UCSD-AML1 (cell line): Measurements from ENCODE around the gene BAZ1B.
"Not testable (repeated sequence)": the region's sequence is repeated elsewhere in the genome, so short reads cannot be mapped to it uniquely, and the experiment has no call there.

ENCODE experiments used
- DNase-seq: peaks from one replicate; lab custom pipeline; 2025; ENCODE audit not compliant: unreplicated experiment; lab: John Stamatoyannopoulos, UW

The BAZ1B gene

GRCh38 chr7:73509463-73509862, 12.6 kb downstream of the BAZ1B start:
- no peak for DNase-seq

GRCh38 chr7:73507556-73507955, 14.5 kb downstream of the BAZ1B start:
- no peak for DNase-seq

GRCh38 chr7:73504920-73505319, 17.2 kb downstream of the BAZ1B start:
- no peak for DNase-seq

GRCh38 chr7:73504017-73504416, 18.1 kb downstream of the BAZ1B start:
- DNase-seq = no peak

DNA sequence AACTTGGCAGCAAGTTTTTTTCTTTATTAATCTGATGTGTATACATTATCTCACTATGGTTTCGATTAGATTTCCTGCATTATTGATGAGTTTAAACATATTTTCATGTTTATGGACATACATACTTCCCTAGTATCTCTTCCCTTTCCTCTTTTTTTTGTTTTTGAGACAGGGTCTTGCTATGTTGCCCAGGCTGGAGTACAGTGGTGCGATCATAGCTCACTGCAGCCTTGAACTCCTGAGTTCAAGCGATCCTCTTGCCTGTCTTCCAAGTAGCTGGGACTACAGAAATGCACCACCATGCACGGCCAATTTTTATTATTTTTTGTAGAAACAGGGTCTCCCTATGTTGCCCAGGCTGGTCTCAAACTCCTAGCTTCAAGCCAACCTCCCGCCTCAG, 18.9 kb downstream of the BAZ1B start:
- DNase-seq = no peak

DNA sequence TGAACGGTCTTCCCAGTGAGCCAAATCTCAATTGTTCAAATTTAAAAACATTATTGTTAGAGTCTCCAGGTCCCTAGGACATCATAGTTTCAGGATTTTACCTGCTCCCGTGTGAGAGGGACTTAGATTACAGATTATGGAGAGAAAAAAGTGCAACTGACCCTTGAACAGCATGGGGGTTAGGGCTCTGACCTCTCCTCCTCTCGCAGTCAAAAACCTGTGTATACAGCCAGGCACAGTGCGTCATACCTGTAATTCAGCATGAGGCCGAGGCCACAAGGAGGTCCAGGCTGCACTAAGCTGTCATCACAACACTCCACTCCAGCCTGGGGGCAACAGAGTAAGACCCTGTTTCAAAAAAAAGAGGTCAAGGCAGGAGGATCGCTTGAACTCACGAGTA, 25.5 kb downstream of the BAZ1B start:
- no peak for DNase-seq

GRCh38 chr7:73495507-73495906, 26.6 kb downstream of the BAZ1B start:
- not testable (repeated sequence) for DNase-seq

GRCh38 chr7:73489976-73490375, 32.1 kb downstream of the BAZ1B start:
- no peak for DNase-seq

DNA sequence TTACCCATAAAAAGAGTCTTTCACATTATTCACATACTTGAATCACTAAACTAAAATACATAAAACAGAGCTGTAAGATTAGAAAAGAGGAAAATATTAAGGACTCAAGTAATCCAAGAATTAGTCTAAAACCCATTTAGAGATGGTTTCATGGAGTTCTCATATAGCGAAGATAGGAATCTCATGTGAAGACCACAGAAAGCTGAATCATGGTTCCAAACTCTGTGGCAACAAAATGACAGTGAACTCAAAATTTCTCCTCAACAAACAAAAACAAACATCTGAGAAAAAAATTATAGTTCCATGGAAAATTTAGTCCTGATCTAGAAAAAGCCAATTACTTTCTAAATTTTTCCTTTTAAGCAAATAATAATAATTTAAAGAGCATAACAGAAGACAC, 34.6 kb downstream of the BAZ1B start:
- DNase-seq = no peak

DNA sequence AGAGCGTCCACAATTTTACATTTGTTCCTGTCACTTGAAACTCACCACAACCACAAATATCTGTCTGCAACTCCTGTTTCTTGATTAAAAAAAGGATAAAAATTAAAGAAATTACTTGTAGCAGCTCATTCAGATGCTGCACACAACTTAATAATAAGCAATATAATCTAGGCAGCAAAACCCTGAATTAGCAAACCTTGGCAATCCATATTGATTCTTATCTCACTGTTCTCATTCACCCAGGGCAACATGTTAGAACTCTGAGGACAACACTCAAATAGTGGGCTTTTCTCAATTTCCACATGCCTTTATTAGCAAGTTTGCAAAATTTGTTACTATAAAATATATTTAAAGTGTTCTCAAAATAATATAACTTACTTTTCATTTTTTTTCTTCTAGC, 38.9 kb downstream of the BAZ1B start:
- DNase-seq = no peak

GRCh38 chr7:73482746-73483145, 39.3 kb downstream of the BAZ1B start:
- DNase-seq = no peak

GRCh38 chr7:73481521-73481920, 40.6 kb downstream of the BAZ1B start:
- DNase-seq = not testable (repeated sequence)

GRCh38 chr7:73478549-73478948, 43.5 kb downstream of the BAZ1B start:
- DNase-seq = no peak

- DNase-seq = no peak
Measured at GRCh38 chr7:73477376-73477775, 44.7 kb downstream of the BAZ1B start.

DNA sequence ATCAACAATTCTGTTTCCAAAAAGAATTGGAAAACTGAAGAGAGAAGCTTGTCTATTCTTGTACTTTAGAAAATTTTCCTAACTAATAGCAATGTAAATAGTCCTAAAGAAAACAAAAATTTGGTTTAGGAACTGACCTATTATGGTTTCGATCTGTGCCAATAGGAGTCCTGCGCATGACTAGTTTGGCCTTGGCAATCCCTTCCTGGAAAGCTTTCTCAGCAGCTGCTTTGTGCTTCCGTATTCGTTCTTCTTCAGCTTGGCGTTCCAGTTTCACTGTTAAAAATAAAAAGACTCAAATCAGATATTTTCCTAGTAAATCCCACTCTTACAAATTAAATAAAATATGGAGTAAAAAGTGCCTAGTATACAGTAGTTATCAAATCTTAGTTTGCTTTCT, 51.9 kb downstream of the BAZ1B start:
- DNase-seq = no peak

- DNase-seq = not testable (repeated sequence)
Measured at GRCh38 chr7:73467046-73467445, 55.0 kb downstream of the BAZ1B start.

GRCh38 chr7:73466112-73466511, 56.0 kb downstream of the BAZ1B start:
- DNase-seq = no peak

GRCh38 chr7:73463966-73464365, 58.1 kb downstream of the BAZ1B start:
- no peak for DNase-seq

- no peak for DNase-seq
Measured at GRCh38 chr7:73463260-73463659, 58.8 kb downstream of the BAZ1B start.

- DNase-seq = no peak
Measured at GRCh38 chr7:73461782-73462285, 60.3 kb downstream of the BAZ1B start.

GRCh38 chr7:73454424-73454823, 67.7 kb downstream of the BAZ1B start:
- no peak for DNase-seq

DNA sequence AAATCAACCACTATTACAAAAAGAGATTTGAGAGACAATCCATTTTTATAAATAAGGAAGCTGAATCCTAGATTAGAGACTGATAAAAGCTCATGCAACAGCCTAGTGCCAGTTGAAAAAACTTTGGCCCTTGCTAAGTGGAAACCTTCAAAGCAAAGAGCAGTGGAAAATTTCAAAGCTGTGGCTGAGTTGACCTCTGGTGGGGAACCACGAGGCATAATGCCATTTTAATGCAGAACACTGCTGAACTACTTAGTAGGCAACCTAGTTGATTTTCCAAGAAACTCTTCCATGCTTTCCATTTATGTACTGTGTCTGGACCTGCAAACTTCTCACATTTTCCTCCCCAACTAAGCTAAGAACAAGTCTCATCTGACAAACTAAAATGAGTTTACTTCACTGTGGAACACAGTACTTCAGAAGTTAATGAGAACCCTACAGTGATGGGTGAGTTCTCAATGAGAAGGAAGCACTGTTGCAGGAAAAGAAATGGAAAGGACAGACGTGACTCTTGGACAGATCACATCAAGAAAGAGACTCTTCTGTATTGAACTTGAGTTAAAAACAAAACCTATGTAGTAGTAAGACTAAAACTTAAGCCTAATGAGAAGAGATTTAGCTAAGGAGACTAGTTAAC, 69.0 kb downstream of the BAZ1B start:
- no peak for DNase-seq

GRCh38 chr7:73451780-73452398, 70.2 kb downstream of the BAZ1B start:
- DNase-seq = no peak
